HG02884 (cell line): Measurements from ENCODE around the gene NUMB.
A peak's percentile ranks its signal among the peaks of the same experiment; 100 is the strongest.

Source experiments
- ATAC-seq: cut with Tn5 transposase; IDR thresholded peaks from one replicate; pipeline ENCODE4 v1.9.1; 2021; ENCODE audit warnings: mild to moderate bottlenecking, moderate library complexity; ENCODE audit not compliant: unreplicated experiment

NUMB gene

DNA sequence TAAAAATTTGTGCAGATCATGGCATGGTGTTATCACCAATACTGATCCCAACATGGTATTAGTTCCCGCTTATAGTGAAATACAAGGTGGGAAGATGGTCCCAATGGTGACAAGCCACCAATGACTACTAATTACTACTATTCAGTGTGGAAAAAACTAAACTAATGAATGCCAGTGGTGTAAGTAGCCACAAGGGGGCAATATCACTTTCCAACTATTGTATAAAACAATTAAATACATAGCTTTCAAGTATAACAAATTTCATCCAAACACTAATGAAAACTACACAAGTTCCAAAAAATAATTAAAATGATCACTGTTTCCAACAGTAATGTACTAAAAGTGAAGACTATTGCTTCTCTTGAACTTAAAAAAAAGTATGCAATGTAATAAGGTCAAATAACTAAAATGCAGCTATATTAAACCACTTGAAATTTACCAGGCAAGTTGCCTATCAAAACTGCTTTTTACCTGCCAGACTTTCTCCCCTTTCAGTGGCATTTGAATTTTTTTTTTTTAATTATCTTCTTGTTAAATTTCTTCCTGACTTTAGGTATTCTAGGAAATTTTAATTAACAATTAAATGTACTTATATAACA lies 163.0 kb downstream of the NUMB start:
- ATAC-seq: no peak

- ATAC-seq: no peak
Observed at GRCh38 chr14:73293782-73294781, 164.3 kb downstream of the NUMB start.

DNA sequence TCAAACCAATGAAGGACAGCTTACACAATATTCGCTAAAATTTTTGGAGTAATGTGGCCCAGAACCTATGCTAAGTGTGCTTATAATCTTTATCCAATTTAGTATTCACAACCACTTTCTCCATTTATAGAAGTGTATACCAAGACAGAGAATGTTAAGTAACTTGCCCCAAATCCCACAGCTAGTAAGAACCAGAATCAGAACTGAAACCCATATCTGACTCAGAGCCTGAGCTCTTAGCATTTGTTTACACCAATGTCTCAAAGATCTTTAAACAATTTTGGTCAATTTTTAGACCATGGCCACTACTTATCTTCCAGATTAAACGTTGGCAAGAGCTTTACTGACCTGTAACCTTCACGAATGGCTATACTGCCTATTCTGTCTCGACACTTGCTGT lies 168.1 kb downstream of the NUMB start:
- ATAC-seq: peak; percentile 73

- ATAC-seq: no peak
Observed at GRCh38 chr14:73289729-73290128, 168.6 kb downstream of the NUMB start.

DNA sequence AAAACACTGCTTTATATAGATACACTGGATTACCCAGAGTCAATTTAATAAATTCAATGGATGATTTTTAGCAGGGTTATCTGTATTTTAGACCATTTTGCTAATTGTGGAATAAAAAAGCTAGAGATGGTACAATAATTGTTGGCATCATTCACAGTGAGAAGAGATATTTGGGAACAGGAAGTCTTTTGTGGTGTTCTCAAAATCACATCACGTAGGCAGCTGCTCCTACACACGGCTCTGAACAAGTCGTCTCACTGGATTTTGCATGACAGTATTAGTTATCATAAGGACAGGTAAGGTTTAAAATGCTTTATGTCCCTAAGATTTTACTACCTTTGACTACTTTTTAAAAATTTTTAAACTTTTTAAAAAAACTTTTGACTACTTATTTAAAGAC lies 169.0 kb downstream of the NUMB start:
- no peak for ATAC-seq

- no peak for ATAC-seq
Observed at GRCh38 chr14:73287071-73287470, 171.3 kb downstream of the NUMB start.

DNA sequence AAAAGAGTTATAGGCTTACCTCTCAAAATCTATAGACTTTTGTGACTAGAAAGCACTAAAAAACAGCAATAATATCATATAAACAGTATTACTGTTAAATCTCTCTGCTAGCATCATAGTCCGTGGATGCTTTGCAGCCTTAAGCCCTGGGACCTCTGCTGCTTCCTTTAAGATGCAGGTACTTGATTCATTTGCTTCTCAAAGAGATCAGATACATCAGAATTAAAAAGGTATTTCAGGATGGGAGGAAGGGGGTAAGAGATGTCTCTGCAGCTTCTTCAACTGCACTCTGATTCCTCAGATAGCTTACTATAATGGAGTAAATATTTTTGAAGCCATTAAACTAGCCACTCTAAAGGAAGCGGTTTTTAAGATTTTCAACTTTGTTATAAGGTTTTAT lies 171.7 kb downstream of the NUMB start:
- no peak for ATAC-seq

- no peak for ATAC-seq
Observed at GRCh38 chr14:73285979-73286378, 172.4 kb downstream of the NUMB start.

GRCh38 chr14:73283608-73284379 lies 174.6 kb downstream of the NUMB start:
- ATAC-seq: no peak

DNA sequence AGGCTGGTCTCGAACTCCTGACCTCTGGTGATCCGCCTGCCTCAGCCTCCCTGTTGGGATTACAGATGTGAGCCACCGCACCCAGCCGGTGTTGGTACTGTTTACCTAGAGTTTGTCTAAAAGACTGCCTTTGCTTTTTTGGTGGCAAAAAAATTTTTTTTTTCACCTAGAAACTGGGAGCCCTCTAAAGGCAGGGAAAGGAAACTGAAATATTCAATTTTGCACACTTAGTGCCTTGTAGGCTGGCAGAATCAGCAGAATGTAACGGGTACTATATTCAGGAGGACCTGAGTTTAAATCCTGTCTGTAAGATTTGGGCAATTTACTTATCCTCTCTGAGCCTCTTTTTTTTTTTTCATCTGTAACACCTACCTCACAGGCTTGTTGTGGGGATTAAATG lies 177.4 kb downstream of the NUMB start:
- no peak for ATAC-seq

DNA sequence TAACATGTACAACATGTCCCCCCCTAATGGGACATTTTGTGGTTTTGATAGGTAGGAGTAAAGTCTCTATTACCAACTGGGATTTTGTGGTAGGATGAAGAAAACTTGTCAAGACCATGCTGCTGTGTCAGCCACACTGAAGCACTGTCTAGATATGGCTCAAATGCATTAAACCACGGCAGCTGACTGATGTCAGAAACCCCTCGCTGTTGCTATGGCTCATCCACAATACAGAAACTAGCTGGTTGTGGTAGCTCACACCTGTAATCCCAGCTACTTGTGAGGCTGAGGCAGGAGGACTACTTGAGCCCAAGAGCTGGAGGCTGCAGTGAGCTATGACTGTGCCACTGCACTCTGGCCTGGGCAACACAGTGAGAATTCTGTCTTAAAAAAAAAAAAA lies 181.0 kb downstream of the NUMB start:
- no peak for ATAC-seq

DNA sequence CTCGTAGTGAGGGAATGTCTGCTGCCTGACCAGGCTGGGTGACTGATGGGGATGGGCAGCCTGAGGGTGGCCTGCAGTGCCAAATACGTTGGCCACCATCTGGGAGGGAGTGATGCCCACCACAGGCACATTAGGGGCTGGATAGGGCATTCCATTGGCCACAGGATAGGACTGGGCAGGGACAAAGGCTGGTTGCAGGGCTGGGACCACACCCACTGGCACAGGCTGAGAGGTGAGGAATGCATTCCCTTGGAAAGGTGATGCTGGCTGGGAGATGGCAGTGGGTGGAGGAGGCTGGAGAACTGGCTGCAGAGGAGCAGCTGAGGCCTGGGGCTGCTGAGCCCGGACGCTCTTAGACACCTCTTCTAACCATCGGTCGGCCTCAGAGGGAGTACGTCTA lies 181.5 kb downstream of the NUMB start:
- ATAC-seq: no peak

DNA sequence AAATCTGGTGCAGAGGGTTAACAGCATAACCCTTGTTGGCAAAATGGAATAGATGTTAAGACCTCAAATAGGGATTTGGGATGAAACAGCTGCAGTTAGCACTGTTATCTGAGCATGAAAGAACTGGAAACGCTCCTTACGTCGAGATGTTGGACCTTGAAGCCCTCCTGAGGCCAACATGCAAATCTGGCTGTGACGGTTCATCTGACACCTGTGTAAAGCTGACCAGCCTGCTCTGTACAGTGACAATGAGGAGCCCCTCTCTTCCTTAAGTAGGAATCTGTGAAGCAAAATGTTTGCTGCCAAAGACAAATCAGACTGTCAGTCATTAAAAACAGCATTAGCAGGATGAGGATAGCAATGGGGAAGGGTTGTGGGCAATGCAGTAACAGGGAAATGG lies 184.5 kb downstream of the NUMB start:
- no peak for ATAC-seq

GRCh38 chr14:73272393-73272792 lies 186.0 kb downstream of the NUMB start:
- ATAC-seq: no peak

GRCh38 chr14:73269729-73270531 lies 188.4 kb downstream of the NUMB start:
- ATAC-seq: no peak

GRCh38 chr14:73267474-73267873 lies 190.9 kb downstream of the NUMB start:
- no peak for ATAC-seq

DNA sequence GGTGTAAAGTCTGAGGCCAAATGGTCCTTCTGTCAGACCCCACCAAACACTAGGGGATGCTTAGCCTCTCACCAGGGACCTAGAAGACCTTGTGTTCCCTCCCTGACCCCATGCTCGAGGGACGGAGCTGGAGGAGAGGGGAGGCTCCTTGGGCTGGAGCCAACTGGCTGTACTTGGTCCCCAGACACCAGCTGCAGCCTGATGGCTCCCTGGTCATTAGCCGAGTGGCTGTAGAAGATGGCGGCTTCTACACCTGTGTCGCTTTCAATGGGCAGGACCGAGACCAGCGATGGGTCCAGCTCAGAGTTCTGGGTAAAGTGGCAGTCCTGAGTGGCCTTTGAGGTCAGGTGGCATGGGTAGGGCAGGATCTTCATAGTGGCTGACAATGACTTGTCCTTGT lies 192.0 kb downstream of the NUMB start:
- ATAC-seq: no peak

- no peak for ATAC-seq
Observed at GRCh38 chr14:73265721-73266046, 192.7 kb downstream of the NUMB start.

GRCh38 chr14:73264885-73265720 lies 193.2 kb downstream of the NUMB start:
- ATAC-seq: no peak
